Stimulated activated CD4-positive, alpha-beta T cell treated with anti-CD3 and anti-CD28 coated beads, TNF-alpha, amount 100 ng/mL, for 48 hours (primary cell): ENCODE results near the gene MTRF1.
"Not testable (repeated sequence)": the region's sequence is repeated elsewhere in the genome, so short reads cannot be mapped to it uniquely, and the experiment has no call there.

Experiments used
- DNase-seq, 3 donors: peaks; one replicate each; pipeline ENCODE4 v3.0.0-alpha.2; 2020; ENCODE audit warnings: low read depth in 3 of 3

Gene MTRF1

GRCh38 chr13:41279156-41279555 lies 15.8 kb upstream of the MTRF1 start:
- DNase-seq, result not testable (repeated sequence)

DNA sequence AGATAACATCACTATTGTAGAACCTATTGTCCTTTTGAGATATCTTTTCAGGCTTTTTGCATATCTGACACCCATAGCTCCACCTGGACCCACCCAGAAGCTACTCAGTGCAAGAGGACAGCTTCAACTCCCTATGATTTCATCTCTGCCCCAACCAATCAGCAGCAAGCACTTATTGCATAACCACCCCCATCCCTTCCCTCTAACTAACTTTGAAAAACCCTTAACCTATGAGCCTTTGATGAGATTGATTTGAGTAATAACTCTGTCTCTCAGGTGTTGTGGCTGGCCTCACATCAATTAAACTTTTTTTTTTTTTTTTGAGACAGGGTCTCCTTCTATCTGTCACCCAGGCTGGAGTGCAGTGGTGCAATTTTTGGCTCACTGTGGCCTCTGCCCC lies 13.4 kb upstream of the MTRF1 start:
- no peak for DNase-seq

DNA sequence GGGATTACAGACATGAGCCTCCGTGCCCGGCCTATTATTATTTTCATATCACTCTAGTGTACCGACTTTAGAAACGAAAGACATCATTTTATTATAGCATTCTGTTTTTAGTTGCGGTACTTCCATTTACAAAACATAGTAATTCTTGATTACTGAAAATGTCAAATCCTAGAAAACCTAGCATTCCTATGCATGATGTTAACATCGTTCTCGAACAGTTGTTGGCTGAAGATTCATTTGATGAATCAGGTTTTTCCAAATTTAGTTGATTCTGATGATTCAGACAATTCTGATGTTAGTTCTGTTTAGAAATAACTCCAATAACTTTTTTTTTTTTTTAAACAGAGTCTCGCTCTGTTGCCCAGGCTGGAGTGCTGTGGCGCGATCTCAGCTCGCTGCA lies 11.5 kb upstream of the MTRF1 start:
- no peak for DNase-seq

DNA sequence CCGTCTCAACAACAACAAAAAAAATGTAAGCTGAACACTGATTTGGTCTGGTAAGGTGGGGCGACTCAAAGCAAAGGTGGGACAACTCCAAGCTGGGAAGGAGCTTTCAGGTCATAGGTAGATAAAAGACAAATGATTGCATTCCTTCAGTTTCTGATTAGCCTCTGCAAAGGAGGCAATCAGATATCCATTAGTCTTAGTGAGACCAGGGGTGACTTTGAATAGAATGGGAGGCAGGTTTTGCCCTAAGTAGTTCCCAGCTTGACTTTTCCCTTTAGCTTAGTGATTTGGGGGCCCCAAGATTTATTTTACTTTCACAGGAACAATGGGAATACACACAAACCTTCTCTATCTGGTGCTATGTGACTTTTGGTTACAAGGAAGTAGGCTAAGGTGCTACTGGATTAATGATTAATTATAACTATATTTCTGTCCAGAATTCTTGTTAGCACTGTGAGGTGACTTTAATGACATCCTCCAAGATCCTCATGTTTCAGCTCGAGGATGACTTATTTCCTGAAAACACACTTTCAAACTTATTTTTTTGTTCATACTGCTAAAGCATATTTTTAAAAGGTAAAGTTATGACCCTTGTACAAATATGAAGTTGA lies 10.6 kb upstream of the MTRF1 start:
- no peak for DNase-seq

DNA sequence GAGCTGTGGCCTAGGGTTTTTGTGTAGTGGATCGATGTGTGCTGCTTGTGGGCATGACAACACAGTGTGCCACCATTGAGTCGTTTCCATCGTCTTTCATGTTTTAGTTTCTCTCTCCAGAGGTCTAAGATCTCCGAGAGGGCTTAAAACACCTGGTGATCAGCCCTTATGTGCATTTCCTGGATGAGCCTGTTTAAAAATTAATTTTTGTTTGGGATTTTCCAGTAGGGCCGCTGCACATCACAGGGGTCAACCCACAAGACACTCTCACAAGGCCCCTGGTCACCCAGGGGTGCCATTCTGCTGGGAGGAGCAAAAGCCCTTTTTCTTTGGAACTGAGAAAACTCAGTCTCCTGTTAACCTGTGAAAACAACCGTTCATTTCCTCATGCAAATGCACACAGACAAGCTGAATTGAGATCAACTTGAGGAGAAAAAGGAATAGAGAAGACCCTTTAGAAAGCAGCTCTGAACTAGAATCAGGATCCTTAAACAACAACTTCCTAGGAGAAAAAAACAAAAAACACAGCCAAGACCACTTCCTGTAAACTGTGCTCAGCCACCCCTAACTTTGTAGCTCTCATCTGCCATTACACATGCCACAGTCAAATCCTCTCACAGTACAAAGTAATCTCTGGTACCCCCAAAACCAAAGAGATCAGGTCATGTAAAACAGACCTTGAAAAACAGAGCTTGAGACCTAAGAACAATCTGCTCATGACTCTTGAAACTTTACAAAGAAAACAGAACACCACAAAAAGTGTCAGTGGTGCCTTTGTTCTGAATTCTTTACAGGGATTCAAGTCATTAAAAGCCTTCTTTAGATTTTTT lies 8.3 kb upstream of the MTRF1 start:
- no peak for DNase-seq

GRCh38 chr13:41268764-41269163 lies 5.4 kb upstream of the MTRF1 start:
- DNase-seq, result no peak

- DNase-seq, result no peak
Observed at GRCh38 chr13:41267106-41267505, 3.7 kb upstream of the MTRF1 start.

DNA sequence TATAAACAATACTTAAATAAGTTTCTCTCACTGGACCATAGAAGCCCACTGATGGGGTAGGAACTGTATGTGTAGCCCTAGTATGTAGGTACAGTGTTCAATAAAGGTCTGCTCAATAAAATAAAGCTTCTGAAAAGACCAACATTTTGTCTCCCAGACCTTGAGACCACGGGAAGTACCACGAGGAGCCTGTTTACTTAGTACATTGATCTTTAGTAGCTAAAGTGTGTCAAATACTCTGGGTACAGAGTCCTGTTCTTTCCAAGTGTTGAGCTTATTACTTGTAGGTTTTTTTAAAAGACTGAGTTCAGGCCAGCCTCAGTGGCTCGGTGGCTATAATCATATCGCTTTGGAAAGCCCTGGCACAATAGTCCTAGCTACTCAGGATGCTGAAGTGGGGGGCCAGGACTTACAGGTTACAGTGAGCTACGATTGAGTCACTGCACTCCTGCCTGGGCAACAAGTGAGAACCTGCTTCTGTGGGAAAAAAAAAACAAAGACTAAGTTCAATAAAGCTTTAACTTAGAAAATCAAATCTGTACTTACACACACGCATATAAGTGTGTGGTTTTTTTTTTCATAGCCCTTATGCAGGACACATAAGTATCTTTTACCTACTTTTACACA lies 3.4 kb downstream of the MTRF1 start:
- no peak for DNase-seq

- no peak for DNase-seq
Observed at GRCh38 chr13:41257535-41257934, 5.8 kb downstream of the MTRF1 start.

DNA sequence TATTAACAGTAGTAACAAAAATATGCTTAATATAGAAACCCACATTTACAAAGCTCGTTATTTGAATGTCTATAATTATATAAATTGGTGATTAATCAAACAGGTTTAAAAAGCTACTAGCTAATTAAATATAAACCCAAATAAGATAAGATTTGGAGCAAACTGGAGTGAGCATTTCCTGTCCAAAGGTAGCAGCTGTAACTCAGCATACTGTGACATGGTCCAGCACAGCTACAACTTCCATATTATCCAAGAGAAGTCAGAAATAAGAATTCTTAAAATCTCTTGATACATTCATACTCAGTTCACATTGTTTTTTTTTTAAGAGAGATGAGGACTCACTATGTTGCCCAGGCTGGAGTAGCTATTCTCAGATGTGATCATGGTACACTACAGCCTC lies 8.5 kb downstream of the MTRF1 start:
- no peak for DNase-seq

DNA sequence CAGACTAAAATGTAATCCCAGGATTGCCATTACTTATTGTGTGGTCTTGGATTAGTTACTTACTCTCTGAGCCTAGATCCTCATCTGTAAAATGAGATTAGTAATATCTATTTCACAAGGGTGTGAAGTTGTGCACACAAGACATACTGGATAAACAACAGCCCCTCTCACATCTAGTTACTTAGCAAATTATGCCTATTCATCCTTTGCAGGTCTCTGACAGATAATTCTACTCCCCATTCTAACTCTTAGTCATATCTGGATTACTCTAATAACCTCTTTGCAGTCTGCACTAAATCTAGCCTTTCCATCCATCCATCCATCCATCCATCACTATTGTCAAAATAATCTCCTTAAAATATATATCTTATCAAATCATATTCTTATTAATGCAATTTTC lies 12.4 kb downstream of the MTRF1 start:
- DNase-seq, result no peak

GRCh38 chr13:41246969-41247680 lies 16.3 kb downstream of the MTRF1 start:
- DNase-seq, result no peak

- no peak for DNase-seq
Observed at GRCh38 chr13:41244556-41244955, 18.8 kb downstream of the MTRF1 start.

GRCh38 chr13:41241626-41242025 lies 21.8 kb downstream of the MTRF1 start:
- DNase-seq, result no peak

DNA sequence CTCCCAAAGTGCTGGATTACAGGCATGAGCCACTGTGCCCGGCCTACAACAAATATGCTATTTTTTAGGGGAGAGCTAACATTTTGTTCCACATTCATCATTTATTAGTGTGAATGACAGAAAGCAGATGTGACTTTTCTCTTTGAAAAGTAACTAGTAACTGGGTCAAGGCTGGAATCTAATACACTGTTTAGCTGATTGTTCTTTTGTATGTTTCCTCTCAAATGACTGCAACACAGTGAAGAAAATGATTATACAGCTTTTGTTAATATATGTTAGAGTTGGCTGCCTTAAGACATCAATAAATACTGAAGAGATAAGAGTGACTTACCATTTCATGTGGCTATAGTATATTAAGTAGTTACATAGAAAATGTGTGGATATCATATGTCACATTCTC lies 27.0 kb downstream of the MTRF1 start:
- no peak for DNase-seq

- DNase-seq, result no peak
Observed at GRCh38 chr13:41232578-41233480, 30.5 kb downstream of the MTRF1 start.

DNA sequence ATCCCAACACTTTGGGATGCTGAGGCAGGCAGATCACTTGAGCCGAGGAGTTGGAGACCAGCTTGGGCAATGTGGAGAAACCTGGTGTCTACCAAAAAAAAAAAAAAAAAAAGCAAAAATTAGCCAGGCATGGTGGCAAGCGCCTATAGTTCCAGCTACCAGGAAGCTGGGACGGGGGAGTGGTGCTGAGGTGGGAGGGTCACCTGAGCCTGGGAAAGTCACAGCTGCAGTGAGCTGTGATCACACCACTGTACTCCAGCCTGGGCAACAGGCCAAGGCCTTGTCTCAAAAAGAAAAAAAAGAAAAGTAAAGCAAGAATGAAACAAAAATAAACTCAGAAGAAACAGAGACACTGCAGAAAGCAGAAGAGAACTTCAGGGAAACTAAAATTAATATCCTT lies 31.6 kb downstream of the MTRF1 start:
- no peak for DNase-seq

- no peak for DNase-seq
Observed at GRCh38 chr13:41231025-41231677, 32.2 kb downstream of the MTRF1 start.

GRCh38 chr13:41229356-41229755 lies 34.0 kb downstream of the MTRF1 start:
- DNase-seq, result no peak

GRCh38 chr13:41224113-41225110 lies 39.0 kb downstream of the MTRF1 start:
- no peak for DNase-seq
